A549 (cell line): ENCODE results near the gene SNRNP70. TPM values are rescaled to one million over a fixed set of nuclear protein-coding genes. Genes with fewer than 3 reads are reported as not detected.

Source experiments
- ATAC-seq, 2 experiments: fragments of 200-7000 bp in 1 of 2; fragments of >200 bp in 1 of 2; cut with Nextera tagmentation in 1 of 2; cut with Tn5 transposase in 1 of 2; 3 replicates each; pipeline versions ENCODE4 v1.8.0 to v1.9.1; 2018 to 2020; ENCODE audit warnings: mild to moderate bottlenecking in 1 of 2, moderate library complexity in 1 of 2
- CTCF ChIA-PET: fragments of 300-600 bp; sonication (Branson Sonifier 250); formaldehyde crosslinking; extraction: SDS; loops from one replicate; lab custom pipeline; 2021; ENCODE audit warnings: antibody characterized with exemption, inconsistent platforms; lab: Yijun Ruan, JAX
- POLR2A ChIA-PET: fragments of 350-600 bp; formaldehyde crosslinking; extraction: SDS; loops from one replicate; lab custom pipeline; 2021; ENCODE audit warnings: antibody characterized with exemption, inconsistent platforms; lab: Yijun Ruan, JAX
- DNase-seq, 2 experiments: peaks; one replicate each; pipeline versions ENCODE4 v3.0.0 to v3.0.0-alpha.2; 2011 to 2016; ENCODE audit warnings: low read depth in 1 of 2, low spot score in 1 of 2
- FAIRE-seq: peaks from 2 replicates; lab custom pipeline; 2011; peaks lifted over from hg19 to GRCh38; lab: Jason Lieb, UNC
- H3K27ac ChIP-seq, 2 experiments: fragments of >200 bp; sonication (Bioruptor Twin); formaldehyde crosslinking; 3 replicates each; pipeline ENCODE4 v1.5.1; 2016 to 2017
- H3K4me1 ChIP-seq: fragments of >200 bp; sonication (Bioruptor Twin); formaldehyde crosslinking; 3 replicates; pipeline ENCODE4 v1.6.1; 2016
- H3K4me2 ChIP-seq: fragments of >200 bp; sonication (Bioruptor Twin); formaldehyde crosslinking; 3 replicates; pipeline ENCODE4 v1.6.1; 2016
- H3K4me3 ChIP-seq: fragments of >200 bp; sonication (Bioruptor Twin); formaldehyde crosslinking; 3 replicates; pipeline ENCODE4 v1.5.1; 2016
- H3K9me3 ChIP-seq: fragments of >200 bp; sonication (Bioruptor Twin); formaldehyde crosslinking; 3 replicates; pipeline ENCODE4 v1.6.1; 2016
- CHD2 ChIP-seq: fragments of 150-350 bp; IDR thresholded peaks from 2 replicates; pipeline ENCODE4 v1.6.1; 2014; ENCODE audit warnings: low read length; ENCODE audit not compliant: partially characterized antibody
- EP300 ChIP-seq, 2 experiments: fragments of >200 bp; sonication (Bioruptor Twin); formaldehyde crosslinking; IDR thresholded peaks; 2 replicates in 1 of 2; 3 replicates in 1 of 2; pipeline ENCODE4 v1.6.1; 2016 to 2017
- FOSL2 ChIP-seq, 2 experiments: fragments of 450-650 bp in 1 of 2; fragments of >200 bp in 1 of 2; sonication (Bioruptor Twin) in 1 of 2; formaldehyde crosslinking; IDR thresholded peaks; 2 replicates each; pipeline versions ENCODE4 v1.5.0 to v1.6.1; 2016 to 2020; ENCODE audit warnings: mild to moderate bottlenecking in 1 of 2, moderate library complexity in 1 of 2
- GATA3 ChIP-seq: IDR thresholded peaks from 2 replicates; pipeline ENCODE4 v1.6.1; 2012; ENCODE audit warnings: borderline replicate concordance
- HDAC2 ChIP-seq: fragments of 200-600 bp; sonication (generic); IDR thresholded peaks from 2 replicates; pipeline ENCODE4 v1.6.1; 2016
- HOXA7 ChIP-seq: fragments of 250-450 bp; sonication (Bioruptor Pico); IDR thresholded peaks from 2 replicates; pipeline ENCODE4 v1.5.0; 2020; ENCODE audit warnings: mild to moderate bottlenecking, moderate library complexity
- HOXB13 ChIP-seq: fragments of 250-450 bp; sonication (Bioruptor Pico); IDR thresholded peaks from 2 replicates; pipeline ENCODE4 v1.5.0; 2020; ENCODE audit warnings: low read depth, mild to moderate bottlenecking, moderate library complexity
- KDM1A ChIP-seq: fragments of 200-600 bp; sonication (generic); IDR thresholded peaks from 2 replicates; pipeline ENCODE4 v1.6.1; 2016; ENCODE audit warnings: low read depth, mild to moderate bottlenecking
- MYC ChIP-seq: IDR thresholded peaks from 2 replicates; pipeline ENCODE4 v1.6.1; 2012; ENCODE audit warnings: mild to moderate bottlenecking, inconsistent platforms, low read length, improper control_type of control experiment, borderline replicate concordance
- POLR2A ChIP-seq: IDR thresholded peaks from 2 replicates; pipeline ENCODE4 v1.6.1; 2012; ENCODE audit warnings: mild to moderate bottlenecking, low read length
- POLR2AphosphoS2 ChIP-seq: conservative IDR thresholded peaks from 2 replicates; pipeline ENCODE4 v1.6.1; 2012; ENCODE audit warnings: low read length, improper control_type of control experiment, inconsistent platforms
- REST ChIP-seq: fragments of 200-600 bp; sonication (generic); IDR thresholded peaks from 2 replicates; pipeline ENCODE4 v1.6.1; 2016; ENCODE audit warnings: antibody characterized with exemption, mild to moderate bottlenecking, moderate library complexity
- USF2 ChIP-seq: fragments of 450-650 bp; IDR thresholded peaks from 2 replicates; pipeline ENCODE4 v1.6.1; 2014; ENCODE audit warnings: antibody characterized with exemption
- ZSCAN20 ChIP-seq: fragments of 250-450 bp; sonication (Bioruptor Pico); IDR thresholded peaks from 2 replicates; pipeline ENCODE4 v1.8.0; 2022; ENCODE audit warnings: mild to moderate bottlenecking, moderate library complexity
- WGBS: methylation state at CpG from one replicate; pipeline ENCODE4 v1.1.6; 2017; ENCODE audit errors: missing lambda C conversion rate; 5-methylcytosine and 5-hydroxymethylcytosine counted together
- polyA plus RNA-seq, 4 experiments: library from polyadenylated mRNA; depleted of rRNA in 3 of 4; stranded (reverse); fragments of >200 nt; fragmentation: RNase III in 1 of 4; extraction: RNeasy Plus Mini Kit Qiagen cat#74134 plus additional on column Dnase treatment in 1 of 4; gene quantifications; 2 replicates in 3 of 4; 3 replicates in 1 of 4; pipeline ENCODE4 v1.2.3, GENCODE V29; 2011 to 2017
- TF ChIP-seq, protein P1 (sequence below): fragments of 250-450 bp; sonication (Bioruptor Pico); IDR thresholded peaks from 2 replicates; pipeline ENCODE4 v1.5.0; 2020; ENCODE audit warnings: low read depth, mild to moderate bottlenecking, moderate library complexity

Gene SNRNP70
- polyA plus RNA-seq, 2 of the 4 experiments (the other 2 are of a cell fraction): 214 to 350 TPM

DNA sequence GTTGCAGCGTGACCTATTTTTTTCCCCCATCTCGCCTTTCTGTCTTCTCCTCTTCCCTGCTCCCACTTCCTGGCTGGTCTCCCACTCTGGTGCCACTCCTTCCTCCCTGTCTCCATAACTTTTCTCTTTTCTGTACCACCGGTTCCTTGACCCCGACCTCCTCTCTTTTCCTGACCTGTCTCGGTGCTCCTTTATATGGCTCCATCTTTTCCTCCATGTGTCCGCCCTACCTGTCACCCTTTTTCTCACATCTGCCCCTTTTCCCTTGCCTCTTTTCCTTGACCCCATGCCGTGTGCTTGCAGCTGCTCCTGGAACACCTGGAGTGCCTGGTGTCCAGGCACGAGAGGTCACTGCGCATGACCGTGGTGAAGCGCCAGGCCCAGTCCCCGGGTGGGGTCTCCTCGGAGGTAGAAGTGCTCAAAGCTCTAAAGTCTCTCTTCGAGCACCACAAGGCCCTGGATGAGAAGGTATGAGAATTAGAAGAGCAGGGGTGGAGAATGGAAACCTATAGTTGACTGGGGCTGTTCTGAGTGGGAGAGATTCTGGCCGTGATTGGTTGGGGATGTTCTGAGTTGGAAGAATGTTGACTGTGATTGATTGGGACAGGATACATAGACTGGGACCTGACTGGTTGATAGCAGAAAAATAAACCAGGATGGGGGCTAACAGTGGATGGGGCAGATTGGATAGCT lies 43.4 kb downstream of the SNRNP70 start:
- WGBS: 61% methylated on average over 15 of the region's 15 CpGs
- CTCF ChIA-PET: interaction anchor here (0.8 to 21.0 kb wide), 12 partner anchors 13 to 173 kb away, joined by 3 to 298 read pairs (median 5); partner anchors contain the start of genes GYS1, LIN7B and RUVBL2

GRCh38 chr19:49129238-49129583 lies 44.0 kb downstream of the SNRNP70 start:
- ChIA-PET CTCF (interaction anchor here (0.8 to 21.0 kb wide), 8 partner anchors 13 to 172 kb away, joined by 3 to 298 read pairs (median 6); partner anchors contain the start of genes GYS1, LIN7B and RUVBL2), POLR2A (interaction anchor here (1.8 kb wide), 1 partner anchor 17 kb away, joined by 6 read pairs; no protein-coding TSS in a partner anchor)
- WGBS: 83% methylated on average over 16 of the region's 16 CpGs
- DNase-seq (no peak), ATAC-seq (no peak), FAIRE-seq (no peak)
- Histone ChIP-seq H3K4me3 (no peak overlapping the region), H3K4me2 (no peak overlapping the region; the same call in 2 of the 3 replicates), H3K27ac (no peak overlapping the region), H3K4me1 (peaks cover 9% of the 10 kb centered on the region; the same call in 2 of the 3 replicates), H3K9me3 (no peaks in the 10 kb centered on the region)
- TF ChIP-seq MYC (no peak), FOSL2 (IDR thresholded peaks at IDR 0.05) (no peak), FOSL2 (CRISPR knock-in tag; IDR thresholded peaks at IDR 0.05) (no peak), KDM1A (no peak), CHD2 (no peak), EP300 (IDR thresholded peaks at IDR 0.05) (no peak), HOXB13 (CRISPR knock-in tag) (no peak), ZSCAN20 (no peak)

More for the DNA sequence above, 43.4 kb downstream of the SNRNP70 start:
- peaks cover 9% of the 10 kb centered on the region; the same call in 2 of the 3 replicates for H3K4me1 ChIP-seq
- ATAC-seq (no peak), FAIRE-seq (no peak), DNase-seq (no peak)
- H3K4me2 ChIP-seq: peak overlapping the region; percentile 84
- peak overlapping the region in 1 of 2 experiments; percentile 59; a peak in 4 of 6 replicates for H3K27ac ChIP-seq
- peak overlapping the region; percentile 40 for H3K4me3 ChIP-seq
- no peaks in the 10 kb centered on the region for H3K9me3 ChIP-seq
- POLR2A ChIA-PET: interaction anchor here (0.6 to 1.8 kb wide), 8 partner anchors 11 to 110 kb away, joined by 3 to 14 read pairs (median 4); partner anchors contain the start of gene LIN7B
- TF ChIP-seq POLR2A: 0 out of 2 replicates have a peak, but pooled peaks have one; percentile 7
- TF ChIP-seq REST: no peak

DNA sequence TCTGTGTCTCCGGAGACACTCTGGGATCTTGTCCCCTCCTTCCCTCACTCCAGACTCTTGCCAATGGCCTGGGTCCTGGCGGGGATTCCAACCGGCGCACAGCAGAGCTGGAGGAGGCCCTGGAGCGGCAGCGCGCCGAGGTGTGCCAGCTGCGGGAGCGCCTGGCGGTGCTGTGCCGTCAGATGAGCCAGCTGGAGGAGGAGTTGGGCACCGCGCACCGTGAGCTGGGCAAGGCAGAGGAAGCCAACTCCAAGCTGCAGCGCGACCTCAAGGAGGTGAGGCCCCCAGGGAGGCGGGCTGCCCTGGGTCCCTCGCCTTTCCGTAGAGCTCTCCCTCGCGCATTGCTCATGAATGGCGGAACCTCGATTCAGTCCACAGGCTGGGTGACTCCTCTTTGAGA lies 45.1 kb downstream of the SNRNP70 start:
- ATAC-seq (no peak), FAIRE-seq (no peak), DNase-seq (no peak)
- no peak overlapping the region for H3K4me2 ChIP-seq
- peaks cover 9% of the 10 kb centered on the region; the same call in 2 of the 3 replicates for H3K4me1 ChIP-seq
- 93% methylated on average over 24 of the region's 24 CpGs for whole genome bisulfite sequencing
- H3K27ac ChIP-seq: no peak overlapping the region
- no peaks in the 10 kb centered on the region for H3K9me3 ChIP-seq
- ChIA-PET CTCF (interaction anchor here (0.6 to 21.0 kb wide), 8 partner anchors 10 to 132 kb away, joined by 3 to 298 read pairs (median 8); partner anchors contain the start of genes LIN7B and PPFIA3), POLR2A (no interaction called here)
- TF ChIP-seq HDAC2 (no peak), HOXA7 (no peak), REST (no peak), USF2 (no peak), KDM1A (no peak), POLR2AphosphoS2 (no peak), GATA3 (no peak)
- TF ChIP-seq, protein P1, sequence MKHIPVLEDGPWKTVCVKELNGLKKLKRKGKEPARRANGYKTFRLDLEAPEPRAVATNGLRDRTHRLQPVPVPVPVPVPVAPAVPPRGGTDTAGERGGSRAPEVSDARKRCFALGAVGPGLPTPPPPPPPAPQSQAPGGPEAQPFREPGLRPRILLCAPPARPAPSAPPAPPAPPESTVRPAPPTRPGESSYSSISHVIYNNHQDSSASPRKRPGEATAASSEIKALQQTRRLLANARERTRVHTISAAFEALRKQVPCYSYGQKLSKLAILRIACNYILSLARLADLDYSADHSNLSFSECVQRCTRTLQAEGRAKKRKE (CRISPR knock-in tag): no peak
- no peak overlapping the region for H3K4me3 ChIP-seq
